GM21825 (cell line): ENCODE measurements around the gene MS4A4E.
"Not testable (repeated sequence)": the region's sequence is repeated elsewhere in the genome, so short reads cannot be mapped to it uniquely, and the experiment has no call there.

Experiments used
- ATAC-seq: cut with Tn5 transposase; IDR thresholded peaks from one replicate; pipeline ENCODE4 v1.9.1; 2021; ENCODE audit warnings: mild to moderate bottlenecking, moderate library complexity; ENCODE audit not compliant: unreplicated experiment

Gene MS4A4E

GRCh38 chr11:60222141-60222540, 20.8 kb downstream of the MS4A4E start:
- ATAC-seq = no peak

DNA sequence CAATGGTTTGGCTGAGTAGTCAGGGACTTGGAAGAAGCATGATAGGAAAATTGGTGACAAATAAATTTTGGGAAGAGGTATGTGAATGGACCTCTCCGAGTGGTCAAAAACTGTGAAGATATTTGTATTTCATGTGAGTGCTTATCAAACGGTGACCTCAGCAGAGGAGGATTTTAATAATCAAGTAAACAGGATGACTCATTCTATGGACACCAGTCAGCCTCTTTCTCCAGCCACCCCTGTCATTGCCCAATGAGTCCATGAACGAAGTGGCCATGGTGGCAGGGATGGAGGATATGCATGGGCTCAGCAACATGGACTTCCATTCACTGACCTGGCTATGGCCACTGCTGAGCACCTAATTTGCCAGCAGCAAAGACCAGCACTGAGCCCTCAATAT, 21.2 kb downstream of the MS4A4E start:
- ATAC-seq = no peak

GRCh38 chr11:60221181-60221580, 21.8 kb downstream of the MS4A4E start:
- no peak for ATAC-seq

- no peak for ATAC-seq
These were observed 28.6 kb downstream of the MS4A4E start for GRCh38 chr11:60214386-60214785.

DNA sequence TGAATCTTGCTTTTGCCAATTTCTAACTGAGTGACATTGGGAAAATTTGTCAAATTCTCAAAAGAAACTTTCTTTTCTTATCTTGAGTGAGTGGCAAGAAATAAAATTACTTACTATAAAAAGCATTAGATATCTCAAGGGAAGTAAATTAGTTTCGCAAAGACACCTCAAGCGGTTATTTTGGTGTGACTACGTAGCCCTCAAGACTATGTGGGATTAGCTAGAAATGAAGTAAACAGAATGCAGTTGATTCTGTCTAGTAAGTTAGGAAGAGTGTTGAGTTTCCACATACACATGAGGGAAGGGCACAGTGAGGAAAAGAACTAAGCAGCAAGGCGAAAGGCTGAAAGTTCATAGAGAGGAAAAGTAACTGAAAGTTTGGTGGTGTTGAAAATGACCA, 31.7 kb downstream of the MS4A4E start:
- ATAC-seq = no peak

GRCh38 chr11:60209977-60210376, 33.0 kb downstream of the MS4A4E start:
- no peak for ATAC-seq

GRCh38 chr11:60208951-60209350, 34.0 kb downstream of the MS4A4E start:
- ATAC-seq = no peak

DNA sequence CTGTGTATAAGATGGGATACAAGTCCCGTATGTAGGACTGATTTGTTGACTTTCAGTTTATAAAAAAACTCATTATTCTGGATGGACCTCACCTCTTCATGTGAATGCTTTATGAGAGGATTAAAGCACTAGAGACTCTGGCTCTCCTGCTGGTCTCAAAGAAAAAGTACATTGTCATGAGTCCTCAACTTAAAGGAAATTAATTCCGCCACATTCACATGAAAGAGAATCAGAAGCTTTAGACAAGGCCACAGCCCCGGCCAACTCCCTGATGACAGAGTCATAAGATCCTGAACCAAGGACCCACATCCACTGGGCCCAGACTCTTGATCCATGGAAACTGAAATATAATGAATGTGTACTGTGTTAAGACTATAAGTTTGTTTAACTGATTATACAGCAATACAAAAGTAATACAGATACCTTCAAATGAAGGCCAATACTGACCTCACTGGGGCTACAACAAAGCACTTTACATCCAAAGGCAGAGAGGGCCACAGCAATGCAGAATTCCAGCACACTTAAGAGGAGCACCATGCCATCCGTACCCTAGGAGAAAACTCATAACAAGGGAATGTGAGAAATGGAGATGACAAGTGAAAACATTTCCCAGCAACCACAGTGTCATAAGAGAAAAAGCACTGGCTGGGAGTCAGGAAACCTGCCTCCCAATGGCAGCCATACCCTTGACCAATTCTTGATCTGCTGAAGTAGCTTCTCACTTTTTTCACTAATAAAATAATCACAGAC, 34.6 kb downstream of the MS4A4E start:
- ATAC-seq = no peak

DNA sequence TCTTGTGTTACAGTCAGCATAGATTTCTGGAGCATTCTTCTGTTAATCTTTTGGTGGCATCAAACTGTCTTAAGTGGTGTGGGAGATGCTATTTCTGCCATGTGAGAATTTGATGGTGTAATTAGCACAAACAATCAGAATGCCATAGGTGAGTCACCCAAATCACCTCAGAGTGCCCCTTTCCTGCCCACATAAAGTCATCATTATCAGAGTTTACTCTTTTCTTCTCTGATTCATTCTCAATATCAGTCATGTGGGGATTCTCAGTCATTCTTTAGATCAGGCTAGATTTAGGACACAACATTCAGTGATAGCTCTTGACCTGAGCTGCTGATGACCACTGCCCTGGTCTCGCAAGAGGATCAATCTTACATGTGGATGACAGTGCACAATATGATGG, 36.3 kb downstream of the MS4A4E start:
- ATAC-seq = no peak

- no peak for ATAC-seq
These were observed 38.0 kb downstream of the MS4A4E start for GRCh38 chr11:60204922-60205321.

GRCh38 chr11:60201334-60201733, 41.6 kb downstream of the MS4A4E start:
- not testable (repeated sequence) for ATAC-seq

DNA sequence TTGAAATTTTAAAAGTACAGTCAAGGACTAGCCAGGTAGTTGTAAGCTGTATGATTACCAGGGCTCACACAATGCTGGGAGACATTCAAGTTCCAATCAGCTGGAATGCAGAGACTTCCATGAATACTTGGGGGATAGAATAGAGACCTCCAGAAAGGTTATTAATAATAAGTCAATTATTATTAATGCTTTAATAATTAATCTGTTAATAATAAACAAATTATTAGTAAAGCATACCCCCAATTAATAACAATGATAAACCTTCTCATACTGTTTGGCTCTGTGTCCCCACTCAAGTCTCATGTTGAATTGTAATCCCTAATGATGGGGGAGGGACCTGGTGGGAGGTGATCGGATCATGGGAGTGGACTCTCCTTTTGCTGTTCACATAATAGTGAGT, 45.5 kb downstream of the MS4A4E start:
- no peak for ATAC-seq

DNA sequence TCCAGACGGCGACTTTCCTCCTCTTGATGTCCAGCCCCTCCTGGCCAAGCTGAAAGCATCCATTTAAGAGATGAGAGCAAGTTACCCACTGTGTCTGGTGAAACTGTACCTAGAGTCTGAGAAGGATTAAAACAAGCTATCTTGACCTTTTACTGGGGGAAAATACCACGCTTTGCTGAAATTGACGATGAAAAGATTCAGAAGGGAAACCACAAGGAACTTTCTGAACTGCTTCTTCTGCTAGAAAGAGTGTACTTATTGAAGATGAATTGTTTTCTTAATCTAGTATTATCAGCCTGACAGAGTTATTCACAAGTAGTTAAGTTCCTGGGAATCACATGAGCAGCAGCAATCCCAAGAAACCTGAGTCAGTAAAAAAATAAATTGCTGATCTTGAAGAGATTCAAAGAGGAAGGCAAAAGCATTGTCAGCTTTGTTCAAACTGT, 47.0 kb downstream of the MS4A4E start:
- peak; percentile 61 for ATAC-seq

- ATAC-seq = no peak
These were observed 48.4 kb downstream of the MS4A4E start for GRCh38 chr11:60194511-60194910.

- peak; percentile 80 for ATAC-seq
These were observed 49.1 kb downstream of the MS4A4E start for GRCh38 chr11:60193687-60194433.

DNA sequence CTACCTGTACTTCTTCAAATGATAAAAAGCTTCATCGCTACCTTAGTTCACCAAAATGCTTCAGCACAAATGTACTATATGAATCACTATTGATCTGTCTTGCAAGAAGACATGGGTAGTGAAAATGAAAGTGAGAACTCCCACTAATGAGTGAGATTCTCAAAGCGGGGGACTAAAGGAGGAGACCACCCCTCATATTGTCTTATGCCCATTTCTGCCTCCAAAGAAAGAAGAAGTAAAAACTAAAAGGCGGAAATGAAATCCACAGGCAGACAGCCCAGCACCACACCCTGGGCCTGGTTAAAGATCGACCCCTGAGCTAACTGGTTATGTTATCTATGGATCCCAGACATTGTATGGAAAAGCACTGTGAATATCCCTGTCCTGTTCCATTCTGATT, 50.4 kb downstream of the MS4A4E start:
- not testable (repeated sequence) for ATAC-seq

DNA sequence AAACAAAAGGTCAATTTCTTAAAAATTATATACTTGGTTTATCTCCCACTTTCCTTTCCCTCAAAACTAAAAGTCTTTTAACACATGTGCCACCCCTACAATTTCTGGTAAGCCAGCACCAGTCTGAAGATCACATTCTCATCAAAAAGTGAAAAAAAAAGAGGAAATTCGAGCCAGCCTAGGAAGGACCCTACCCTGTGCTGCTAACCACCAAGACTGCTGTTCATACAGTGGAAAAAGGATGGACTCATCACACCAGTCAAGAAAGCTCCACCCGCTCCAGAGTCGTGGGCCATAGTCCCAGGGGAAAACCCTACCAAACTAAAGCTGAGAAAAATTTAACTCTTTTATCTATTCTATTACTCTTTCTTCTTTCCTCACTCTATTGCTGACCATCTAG, 54.5 kb downstream of the MS4A4E start:
- not testable (repeated sequence) for ATAC-seq

DNA sequence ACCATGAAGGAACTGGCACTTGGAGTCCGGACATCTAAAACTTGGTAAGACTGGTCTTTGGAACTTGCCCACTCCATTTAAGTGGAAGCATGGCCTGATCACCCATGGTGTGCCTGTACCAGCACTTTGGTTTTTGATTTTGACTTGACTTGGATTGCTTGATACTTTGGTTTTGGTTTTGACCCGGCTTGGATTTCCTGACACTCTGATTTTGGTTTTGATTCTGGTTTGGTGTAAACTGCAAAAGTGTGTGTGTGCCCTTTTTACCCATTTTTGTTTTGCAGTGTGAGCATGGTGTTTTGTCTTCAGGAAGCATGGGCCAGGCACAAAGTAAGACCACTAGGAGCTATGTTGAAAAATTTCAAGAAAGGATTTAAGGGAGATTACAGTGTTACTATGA, 56.8 kb downstream of the MS4A4E start:
- ATAC-seq = not testable (repeated sequence)

DNA sequence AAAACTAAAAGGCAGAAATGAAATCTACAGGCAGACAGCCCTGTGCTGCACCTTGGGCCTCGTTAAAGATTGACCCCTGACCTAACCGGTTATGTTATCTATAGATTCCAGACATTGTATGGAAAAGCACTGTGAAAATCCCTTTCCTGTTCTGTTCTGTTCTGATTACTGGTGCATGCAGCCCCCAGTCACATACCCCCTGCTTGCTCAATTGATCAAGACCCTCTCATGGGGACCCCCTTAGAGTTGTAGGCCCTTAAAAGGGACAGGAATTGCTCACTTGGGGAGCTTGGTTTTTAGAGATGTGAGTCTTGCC, 57.5 kb downstream of the MS4A4E start:
- not testable (repeated sequence) for ATAC-seq

DNA sequence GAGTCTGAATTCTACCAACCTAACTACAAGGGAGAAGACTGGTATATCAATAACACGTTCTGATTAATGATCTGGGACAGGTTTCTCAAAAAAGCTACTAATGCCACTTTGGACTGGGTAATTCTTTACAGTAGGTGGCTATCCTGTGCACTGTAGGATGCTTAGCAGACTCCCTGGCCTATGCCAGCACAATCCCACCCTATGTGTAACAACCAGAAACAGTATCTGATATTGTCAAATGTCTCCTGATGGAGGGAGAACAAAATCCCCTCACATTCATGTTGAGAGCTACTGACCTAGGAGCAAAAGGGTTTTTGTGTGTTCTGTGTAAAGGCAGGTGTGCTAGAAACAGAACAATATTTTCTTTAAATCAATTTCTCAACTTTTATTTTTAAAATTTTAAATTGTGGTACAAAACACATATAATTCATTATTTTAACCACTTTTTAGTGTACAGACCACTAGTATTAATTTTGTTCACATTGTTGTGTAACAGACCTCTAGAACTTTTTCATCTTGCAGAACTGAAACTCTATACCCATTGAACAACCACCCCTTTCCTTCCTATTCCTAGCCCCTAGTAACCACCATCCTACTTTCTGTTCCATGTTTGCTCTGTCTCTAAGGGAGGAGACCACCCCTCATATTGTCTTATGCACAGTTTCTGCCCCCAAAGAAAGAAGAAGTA, 58.0 kb downstream of the MS4A4E start:
- ATAC-seq = no peak

DNA sequence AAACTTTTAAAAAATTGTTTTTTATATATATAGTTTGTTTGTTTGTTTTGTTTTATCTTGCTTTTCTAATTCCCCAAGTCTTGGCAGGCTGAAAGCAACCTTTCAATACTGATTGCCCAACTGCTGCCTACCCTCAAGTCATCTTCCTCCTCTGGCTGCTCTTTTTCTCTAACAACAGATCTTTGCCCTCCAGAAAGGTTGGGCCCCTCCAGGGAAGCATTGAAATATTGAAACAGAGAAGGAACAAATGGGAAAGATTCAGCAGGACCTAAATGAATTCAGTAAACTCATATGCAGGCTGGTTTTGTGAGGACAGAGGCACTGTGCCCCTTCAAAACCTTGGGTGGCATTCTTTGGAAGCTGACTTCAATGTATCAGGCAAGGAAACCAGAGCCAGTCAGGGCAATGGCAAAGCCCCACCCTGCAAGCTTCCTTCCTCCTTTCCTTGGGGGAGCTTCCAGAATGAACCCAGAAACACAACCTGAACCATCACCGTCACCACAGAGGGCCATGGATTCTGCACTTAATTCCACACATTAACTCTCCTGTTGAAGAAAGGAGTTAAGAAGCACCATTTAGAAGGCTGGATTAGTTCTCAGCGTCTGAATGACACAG, 59.2 kb downstream of the MS4A4E start:
- no peak for ATAC-seq
